Right renal pelvis (tissue), 4 donors: ENCODE results near the gene HIPK4. TPM values are rescaled to one million over a fixed set of nuclear protein-coding genes. Genes with fewer than 3 reads are reported as not detected.
"Not testable (repeated sequence)": the region's sequence is repeated elsewhere in the genome, so short reads cannot be mapped to it uniquely, and the experiment has no call there.

Experiments
- DNase-seq, 4 donors: peaks; one replicate each; pipeline ENCODE4 v3.0.0-alpha.2; 2013; ENCODE audit warnings: low read depth in 4 of 4, low spot score in 3 of 4, missing footprints in 1 of 4
- polyA plus RNA-seq, 4 donors: library from polyadenylated mRNA; unstranded; fragments of 120-200 nt; gene quantifications; one replicate each; pipeline ENCODE4 v1.2.1, GENCODE V29; 2013; ENCODE audit not compliant: insufficient read length in 4 of 4

HIPK4 gene
- polyA plus RNA-seq, 4 donors = 0.10 to 0.19 (median 0.15) TPM

DNA sequence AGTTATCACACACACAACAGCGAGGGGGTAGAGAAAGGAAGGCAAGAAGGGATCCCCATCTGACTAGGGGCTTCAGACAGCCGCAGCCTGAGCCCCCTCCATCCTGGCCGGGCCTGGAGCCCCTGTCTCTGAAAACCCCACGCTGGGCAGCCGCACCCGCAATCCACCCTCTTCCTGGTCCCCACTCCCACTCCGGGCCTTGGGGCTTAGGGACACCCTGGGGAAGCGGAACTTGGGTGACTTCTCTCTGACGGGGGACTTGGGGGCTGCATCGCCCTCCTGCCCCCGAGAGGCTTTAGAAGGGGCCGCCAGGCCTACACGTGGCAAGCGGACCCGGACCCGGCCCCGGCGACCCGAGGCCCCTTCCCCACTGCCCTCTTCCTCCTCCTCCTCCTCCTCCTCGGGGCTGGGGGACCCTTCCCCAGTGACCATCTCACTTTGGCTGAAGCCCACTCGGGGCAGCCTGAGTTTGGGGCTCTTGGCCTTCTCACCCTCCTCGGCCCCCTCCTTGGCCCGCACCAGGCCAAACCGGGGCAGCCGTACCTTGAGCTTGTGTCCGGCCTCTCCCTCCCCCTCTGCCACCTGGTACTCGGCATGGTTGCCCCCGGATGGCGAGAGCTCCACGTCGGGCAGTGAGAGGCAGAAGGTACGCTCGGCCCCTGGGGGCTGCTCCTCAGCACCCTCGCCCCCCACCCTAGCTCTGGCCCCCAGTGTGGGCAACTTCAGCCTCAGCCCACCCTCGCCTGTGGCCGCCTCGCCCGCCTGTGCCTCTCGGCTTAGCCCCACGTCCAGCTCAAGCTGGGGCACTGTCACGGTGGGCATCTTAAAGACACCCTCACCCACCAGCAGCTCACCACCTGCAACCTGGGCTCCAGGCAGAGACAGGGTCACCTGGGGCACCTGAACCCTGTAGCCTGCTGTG is 4.2 kb upstream of the HIPK4 start:
- DNase-seq = no peak

DNA sequence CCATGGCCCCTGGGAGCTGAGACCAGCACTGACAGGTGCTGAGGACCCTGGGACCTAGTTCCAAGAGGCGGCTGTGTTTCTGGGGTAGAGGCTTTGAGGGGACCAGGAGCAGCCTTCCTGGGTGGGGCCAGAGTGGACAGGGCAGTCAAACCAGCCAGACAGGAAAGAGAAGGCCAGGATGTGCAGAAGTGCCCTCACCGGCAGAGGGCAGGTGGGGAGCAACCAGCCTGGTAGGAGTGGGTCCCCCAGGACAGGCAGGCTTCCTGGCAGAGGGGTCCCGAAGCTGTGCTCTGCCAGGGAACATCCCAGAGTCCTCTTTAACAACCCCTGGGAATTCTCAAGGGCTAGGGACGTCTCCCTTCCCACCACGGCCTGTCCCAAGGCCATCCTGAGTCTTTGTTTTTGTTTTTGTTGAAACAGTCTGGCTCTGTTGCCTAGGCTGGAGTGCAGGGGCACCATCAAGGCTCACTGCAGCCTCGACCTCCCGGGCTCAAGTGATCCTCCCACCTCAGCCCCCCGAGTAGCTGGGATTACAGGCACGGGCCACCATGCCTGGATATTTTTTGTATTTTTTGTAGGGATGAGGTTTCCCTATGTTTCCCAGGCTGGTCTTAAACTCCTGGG is 3.0 kb upstream of the HIPK4 start:
- DNase-seq = no peak

DNA sequence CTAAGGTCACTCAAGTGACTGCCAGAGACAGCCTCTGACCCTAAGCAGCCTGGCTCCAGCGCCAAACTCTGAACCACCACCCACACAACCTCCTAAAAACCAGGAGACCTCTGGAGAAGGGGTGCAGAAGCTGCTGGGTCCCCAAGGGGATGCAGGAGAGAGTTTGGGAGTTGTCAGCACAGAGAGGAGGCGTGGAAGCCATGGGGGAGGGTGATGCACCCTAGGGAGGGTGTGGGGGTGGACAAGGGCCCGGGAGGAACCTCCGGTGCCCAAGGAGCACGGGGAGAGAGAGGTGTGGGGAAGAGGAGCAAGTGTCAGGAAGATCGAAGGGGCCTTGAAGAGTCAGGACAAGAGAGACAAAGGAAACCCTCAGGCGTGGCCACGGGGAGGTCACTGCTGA is 2.1 kb upstream of the HIPK4 start:
- DNase-seq = no peak

DNA sequence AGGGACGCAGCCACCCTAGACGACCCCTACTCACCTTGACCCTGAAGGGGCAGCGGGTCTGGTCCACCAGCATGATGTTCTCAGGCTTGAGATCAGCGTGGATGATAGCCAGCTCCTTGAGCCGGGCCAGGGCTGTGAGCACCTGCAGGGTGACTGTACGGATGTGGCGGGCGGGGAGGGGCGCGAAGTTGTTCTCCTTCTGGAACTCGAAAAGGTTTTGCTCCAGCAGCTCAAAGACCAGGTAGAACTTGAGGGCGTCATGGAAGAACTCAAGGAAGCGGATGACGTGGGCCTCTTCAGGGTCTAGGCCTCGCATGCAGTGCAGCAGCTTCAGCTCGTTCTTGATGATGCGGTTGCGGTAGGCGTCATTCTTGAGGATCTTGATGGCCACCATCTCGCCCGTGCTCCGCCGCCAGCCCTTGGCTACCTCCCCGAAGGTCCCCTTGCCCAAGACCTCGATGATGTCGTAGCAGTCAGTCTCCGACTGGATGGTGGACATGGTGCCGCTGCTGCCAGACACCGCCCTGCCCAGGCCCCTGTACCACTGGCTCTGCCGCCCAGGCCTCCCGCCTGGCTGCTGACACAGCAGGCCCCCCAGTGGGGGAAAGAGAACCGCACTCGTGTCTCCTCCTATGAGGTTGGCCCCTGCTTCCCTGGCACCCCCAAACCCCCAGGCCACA is 437 bp downstream of the HIPK4 start:
- DNase-seq = no peak

DNA sequence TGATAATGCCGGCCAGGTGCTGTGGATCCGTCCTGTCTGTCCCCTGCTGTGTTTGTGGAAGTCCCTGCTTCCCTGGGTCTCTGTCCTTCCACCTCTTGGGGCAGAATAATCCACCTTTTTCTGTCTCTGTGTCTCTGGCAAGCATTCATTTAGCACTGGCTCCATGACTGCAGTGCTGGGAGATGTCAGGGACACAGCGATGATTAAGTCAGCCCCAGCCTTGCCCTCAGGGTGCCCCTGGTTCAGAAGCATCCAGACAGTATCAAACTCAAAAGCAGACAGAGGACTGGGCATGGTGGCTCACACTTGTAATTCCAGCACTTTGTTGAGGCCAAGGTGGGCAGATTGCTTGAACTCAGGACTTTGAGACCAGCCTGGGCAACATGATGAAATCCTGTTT is 1.5 kb downstream of the HIPK4 start:
- DNase-seq = no peak

DNA sequence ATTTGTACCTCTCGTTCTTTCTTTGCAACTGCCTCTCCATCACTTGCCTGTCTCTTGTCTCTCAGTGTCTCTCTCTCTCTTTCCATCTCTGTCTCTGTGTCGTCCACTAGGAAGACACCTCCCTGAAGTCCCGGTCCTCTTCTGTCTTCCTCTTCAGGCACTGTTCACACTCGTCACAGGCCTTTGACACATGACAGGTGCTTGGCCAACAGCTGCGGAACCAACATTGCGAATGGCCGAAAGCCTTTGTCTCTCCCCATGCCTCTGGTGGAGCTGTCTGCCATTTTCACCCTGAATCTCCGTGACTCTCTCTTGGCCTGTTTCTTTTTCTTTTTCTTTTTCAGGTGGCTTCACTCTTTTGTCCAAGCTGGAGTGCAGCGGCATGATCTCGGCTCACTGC is 2.8 kb downstream of the HIPK4 start:
- no peak for DNase-seq

DNA sequence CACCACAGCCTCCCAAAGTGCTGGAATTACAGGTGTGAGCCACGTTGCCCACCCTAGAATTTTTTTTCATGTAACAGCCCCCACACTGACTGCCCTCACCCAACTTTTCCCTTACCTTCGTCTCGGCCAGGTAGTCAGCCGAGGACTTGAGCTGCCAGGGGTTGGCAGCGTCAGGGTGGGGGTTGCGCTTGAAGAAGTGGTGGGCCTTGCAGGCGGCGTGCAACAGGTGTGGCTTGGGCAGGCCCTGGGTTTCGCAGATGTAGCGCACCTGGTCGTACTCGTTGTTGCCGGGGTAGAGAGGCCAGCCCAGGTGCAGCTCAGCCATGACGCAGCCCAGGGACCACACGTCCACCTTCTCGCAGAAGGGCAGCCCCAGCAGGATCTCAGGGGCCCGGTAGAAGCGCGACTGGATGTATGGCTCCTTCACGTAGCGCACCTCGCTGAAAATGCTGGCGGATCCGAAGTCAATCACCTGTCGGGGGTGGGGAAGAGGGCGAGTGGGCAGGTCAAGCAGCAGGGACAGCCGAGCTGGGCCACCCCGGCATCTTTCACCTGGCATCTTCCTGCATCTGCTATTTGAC is 6.2 kb downstream of the HIPK4 start:
- DNase-seq = no peak

DNA sequence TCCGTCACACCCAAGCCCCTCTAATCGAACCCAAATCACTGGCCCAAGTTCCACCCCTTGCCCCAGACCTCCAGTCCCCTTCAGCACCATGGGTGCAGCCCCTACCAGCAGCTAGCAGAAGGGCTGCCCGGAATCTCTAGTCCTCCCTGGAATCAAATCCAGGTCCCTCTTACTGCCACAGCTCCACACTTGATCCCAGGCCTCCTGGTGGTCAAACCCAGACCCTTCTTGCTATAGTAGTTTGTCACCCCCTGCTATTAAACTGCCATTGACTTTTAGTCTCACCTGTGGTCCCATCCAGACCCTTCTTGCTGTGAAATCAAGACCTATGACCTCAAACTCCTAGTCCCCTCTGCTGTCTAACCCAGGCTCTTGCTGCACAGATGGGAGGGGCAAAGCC is 8.7 kb downstream of the HIPK4 start:
- no peak for DNase-seq

DNA sequence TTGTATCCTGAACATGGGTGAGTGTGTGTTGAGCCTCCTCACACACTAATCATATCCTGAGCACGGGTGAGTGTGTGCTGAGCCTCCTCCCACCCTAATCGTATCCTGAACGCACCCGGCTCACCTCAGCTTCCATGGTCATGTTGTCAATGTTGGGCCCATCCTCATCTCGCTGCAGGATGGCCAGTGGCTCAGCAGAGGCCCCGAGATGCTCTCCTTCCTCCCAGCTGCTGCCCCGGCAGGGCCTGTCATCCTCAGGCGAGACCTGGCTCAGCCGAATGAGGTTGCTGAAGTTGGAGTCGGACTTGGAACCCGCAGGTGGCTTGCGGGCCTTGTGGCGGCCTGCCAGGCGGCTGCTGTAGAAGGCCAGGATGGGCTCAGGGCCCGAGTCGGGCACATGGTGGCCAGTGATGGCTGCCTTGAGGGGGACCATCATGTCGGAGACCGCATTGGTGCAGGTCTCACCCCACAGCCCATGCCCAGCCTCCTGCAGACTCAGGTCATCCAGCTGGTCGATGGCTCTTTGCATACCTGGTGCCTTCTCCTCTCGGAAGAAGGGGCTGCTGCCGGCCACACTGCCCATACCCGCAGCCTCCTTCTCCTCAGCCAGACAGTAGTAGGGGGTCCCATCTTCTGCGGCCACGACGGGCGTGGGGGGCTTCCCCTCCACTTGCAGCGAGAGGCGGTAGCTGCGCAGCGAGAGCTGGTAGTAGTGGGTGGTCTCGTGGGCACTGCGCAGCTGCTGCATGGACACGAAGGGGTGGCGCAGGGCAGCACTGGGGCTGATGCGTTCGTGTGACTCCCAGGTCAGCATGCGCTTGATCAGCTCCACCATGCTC is 9.6 kb downstream of the HIPK4 start:
- no peak for DNase-seq

DNA sequence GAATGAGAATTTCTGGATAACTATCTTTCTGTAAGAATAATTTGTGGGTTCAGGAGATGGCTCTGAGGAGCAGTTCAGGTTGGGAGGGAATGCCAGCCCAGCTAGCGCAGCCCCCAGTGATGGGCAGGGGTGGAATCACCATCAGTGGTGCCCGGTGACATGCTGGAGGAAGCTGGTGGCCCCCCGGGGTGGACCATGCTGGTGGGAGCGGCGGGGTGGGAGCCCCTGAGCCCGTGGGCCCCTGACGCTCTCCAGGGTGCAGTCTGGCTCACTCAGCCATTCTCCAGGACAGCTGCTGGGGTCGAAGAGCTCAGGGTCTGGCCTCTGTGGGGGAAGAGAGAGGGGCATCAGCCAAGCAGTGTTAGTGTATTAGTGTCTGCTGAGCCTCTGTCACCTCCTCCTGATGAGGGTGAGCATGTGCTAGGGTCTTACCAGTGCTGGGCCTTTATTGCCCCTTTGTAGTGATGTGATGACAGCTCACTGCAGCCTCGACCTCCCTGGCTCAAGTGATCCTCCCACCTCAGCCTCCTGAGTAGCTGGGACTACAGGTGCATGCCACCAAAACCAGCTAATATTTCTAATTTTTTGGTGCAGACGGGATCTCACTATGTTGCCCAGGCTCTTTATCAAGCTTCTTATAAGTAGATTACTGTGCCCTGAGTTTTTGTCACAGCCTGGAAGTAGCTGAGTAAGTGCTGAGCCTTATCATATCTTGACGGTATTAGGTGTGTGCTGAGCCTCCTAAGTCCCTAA is 10.4 kb downstream of the HIPK4 start:
- DNase-seq = no peak

DNA sequence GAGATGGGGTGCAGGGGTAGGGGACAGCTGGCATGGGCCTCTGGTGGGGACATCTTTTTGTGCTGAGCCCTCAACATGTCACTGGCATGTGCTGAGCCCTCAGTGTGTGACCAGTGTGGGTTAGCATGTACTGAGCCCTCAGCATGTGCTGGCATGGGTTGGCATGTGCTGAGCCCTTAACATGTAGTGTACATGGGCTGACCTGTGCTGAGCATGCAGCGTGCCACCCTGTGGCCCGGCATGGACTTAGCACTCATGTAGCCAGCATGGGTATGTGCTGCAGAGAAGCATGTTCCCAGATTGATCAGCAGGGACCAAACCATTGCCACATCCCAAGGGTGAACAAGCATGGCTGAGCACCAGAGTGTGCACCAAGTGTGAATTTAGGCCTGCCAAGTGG is 11.5 kb downstream of the HIPK4 start:
- DNase-seq = no peak

DNA sequence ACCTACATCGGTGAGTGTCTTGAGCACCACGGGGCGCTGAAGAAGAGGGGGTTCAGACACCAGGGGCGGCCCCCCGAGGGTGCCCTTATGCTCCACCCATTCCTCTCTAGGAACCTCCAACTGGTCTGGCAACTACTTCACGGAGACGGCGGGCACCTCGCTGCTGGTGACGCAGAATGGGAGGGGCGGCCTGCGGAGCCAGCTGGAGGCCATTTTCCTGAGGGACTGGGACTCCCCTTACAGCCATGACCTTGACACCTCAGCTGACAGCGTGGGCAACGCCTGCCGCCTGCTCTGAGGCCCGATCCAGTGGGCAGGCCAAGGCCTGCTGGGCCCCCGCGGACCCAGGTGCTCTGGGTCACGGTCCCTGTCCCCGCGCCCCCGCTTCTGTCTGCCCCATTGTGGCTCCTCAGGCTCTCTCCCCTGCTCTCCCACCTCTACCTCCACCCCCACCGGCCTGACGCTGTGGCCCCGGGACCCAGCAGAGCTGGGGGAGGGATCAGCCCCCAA is 12.1 kb downstream of the HIPK4 start:
- DNase-seq = no peak

DNA sequence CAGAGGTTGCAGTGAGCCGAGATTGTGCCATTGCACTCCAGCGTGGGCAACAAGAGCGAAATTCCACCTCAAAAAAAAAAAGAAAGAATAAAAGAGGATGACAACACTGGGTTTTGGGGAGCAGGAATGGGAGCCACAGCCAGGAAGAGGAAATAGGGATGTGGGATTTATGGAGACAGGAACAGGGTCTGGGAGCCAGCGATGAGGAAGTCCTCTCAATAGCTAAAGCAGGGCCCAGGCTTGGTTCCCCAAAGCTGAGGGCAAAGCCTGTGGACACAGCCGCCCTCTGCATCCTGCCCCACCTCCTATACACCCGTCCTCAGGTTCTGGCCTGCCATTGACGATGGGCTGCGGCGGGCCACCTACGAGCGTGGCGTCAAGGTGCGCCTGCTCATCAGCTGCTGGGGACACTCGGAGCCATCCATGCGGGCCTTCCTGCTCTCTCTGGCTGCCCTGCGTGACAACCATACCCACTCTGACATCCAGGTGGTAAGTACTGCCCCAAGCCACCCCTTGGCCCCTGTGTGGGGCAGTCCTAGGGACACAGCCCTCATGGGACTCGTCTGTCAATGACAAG is 13.6 kb downstream of the HIPK4 start:
- DNase-seq = no peak

DNA sequence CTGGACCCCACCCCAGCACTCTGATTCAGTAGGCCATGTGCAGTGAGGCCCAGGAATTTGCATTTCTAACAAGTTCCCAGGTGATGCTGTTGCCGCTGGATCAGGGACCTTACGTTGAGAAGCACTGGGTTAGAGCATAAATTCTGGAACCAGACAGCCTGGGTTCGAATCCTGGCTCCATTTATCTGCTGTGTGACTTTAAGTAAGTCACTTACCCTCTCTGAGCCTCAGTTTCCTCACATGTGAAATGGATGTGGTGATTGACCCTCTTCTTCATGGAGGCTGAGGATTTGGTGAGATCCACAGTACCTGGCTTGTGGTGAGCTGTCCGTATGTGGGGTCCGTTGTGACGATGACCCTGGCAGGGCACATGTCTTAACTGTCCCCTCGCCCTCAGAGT is 15.9 kb downstream of the HIPK4 start:
- DNase-seq = no peak

DNA sequence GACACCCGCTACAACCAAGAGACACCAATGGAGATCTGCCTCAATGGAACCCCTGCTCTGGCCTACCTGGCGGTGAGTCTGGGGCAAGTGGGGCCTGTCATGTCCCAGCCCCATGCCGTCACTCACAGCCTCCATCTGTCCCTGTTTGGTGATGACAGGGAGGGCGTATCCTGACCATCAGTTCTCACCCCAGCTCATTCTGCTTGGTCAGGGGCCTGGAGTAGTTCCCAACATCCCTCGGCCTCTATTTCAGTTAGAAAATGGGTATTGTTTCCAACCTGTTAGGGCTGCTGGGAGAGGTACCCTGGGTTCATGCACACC is 18.2 kb downstream of the HIPK4 start:
- DNase-seq = no peak

DNA sequence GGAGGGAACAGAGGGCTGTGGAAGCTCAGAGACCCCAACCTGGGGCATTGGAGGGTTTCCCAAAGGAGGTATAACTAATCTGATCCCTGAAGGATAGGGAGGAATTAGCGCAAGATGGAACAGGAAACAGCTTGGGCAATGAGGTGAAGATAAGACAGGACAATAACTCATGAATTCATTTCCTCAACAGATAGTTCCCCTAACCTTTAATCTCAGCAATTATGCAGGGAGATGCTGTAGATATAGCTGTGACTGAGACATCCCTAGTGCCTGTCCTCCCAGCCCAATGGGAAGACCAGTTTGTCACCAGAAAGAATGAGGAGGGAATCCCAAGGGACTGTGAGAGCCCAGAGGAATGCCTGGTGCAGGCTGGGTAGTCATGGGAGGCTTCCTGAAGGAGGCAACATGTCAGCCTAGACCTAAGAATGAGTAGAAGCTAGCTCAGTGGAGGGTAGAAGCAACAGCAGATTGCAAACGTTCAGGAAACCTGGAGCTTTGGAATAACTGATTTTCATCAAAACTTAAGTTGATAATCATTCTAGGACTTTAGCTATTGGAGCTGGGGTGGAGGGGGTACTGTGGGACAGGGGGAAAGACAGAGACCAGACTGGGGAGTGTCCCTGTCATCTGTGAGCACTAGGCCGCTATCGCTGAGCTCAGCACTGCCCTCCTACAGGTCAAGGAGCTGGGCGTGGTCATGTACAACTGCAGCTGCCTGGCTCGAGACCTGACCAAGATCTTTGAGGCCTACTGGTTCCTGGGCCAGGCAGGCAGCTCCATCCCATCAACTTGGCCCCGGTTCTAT is 18.8 kb downstream of the HIPK4 start:
- DNase-seq = no peak

DNA sequence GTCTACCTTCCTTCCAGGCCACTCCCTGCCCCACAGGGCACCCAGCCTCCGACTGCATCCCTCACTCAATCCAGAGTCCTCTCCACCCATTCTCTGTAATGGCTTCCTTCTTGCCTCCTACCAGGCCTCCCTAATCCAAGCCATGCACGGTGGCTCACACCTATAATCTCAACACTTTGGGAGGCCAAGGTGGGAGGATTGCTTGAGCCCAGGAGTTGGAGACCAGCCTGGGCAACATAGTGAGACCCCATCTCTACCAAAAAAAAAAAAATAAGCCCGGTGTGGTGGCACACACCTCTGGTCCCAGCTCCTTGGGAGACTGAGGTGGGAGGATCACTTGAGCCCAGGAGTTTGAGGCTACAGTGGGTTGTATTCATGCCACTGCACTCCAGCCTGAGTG is 19.7 kb downstream of the HIPK4 start:
- not testable (repeated sequence) for DNase-seq

DNA sequence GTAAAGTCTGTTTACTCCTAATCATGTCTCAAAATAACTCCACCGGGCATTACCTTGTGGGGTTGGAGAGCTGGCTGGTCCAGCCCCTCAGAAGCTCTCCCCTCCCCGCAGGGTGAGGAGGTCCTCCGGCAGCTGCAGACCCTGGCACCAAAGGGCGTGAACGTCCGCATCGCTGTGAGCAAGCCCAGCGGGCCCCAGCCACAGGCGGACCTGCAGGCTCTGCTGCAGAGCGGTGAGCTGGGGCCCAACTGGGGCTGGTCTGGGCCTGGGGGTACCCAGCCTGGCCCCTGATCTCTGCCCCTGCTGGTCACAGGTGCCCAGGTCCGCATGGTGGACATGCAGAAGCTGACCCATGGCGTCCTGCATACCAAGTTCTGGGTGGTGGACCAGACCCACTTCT is 20.2 kb downstream of the HIPK4 start:
- DNase-seq = no peak
